Mesenchymal stem cell (in vitro differentiated cells and primary cell): ENCODE measurements around the gene SETD1B.
"Not testable (repeated sequence)": the region's sequence is repeated elsewhere in the genome, so short reads cannot be mapped to it uniquely, and the experiment has no call there.

ENCODE experiments used
- DNase-seq: peaks from one replicate; pipeline ENCODE4 v3.0.0-alpha.2; 2013
- H2AFZ ChIP-seq: one replicate; pipeline ENCODE4 v1.6.1; 2013; ENCODE audit warnings: low read depth, mild to moderate bottlenecking, control low read depth, inconsistent platforms, low read length, moderate library complexity
- H2AK5ac ChIP-seq: 2 replicates; pipeline ENCODE4 v1.6.1; 2013; ENCODE audit warnings: low read length, moderate library complexity, mild to moderate bottlenecking, inconsistent platforms; ENCODE audit not compliant: severe bottlenecking
- H2BK120ac ChIP-seq: one replicate; pipeline ENCODE4 v1.6.1; 2013; ENCODE audit warnings: low read depth, mild to moderate bottlenecking, inconsistent platforms, low read length, moderate library complexity
- H2BK12ac ChIP-seq, 2 experiments: one replicate each; pipeline ENCODE4 v1.6.1; 2013; ENCODE audit warnings: inconsistent platforms in 2 of 2, low read length in 2 of 2, mild to moderate bottlenecking in 2 of 2, moderate library complexity in 2 of 2, control low read depth in 1 of 2
- H2BK15ac ChIP-seq: one replicate; pipeline ENCODE4 v1.6.1; 2013; ENCODE audit warnings: mild to moderate bottlenecking, low read depth, inconsistent platforms; ENCODE audit not compliant: poor library complexity, severe bottlenecking
- H2BK5ac ChIP-seq: 2 replicates; pipeline ENCODE4 v1.6.1; 2013; ENCODE audit warnings: low read depth, mild to moderate bottlenecking, low read length, control low read depth, inconsistent platforms; ENCODE audit not compliant: poor library complexity, severe bottlenecking
- H3K14ac ChIP-seq, 2 experiments: one replicate each; pipeline ENCODE4 v1.6.1; 2013; ENCODE audit warnings: inconsistent platforms in 2 of 2, low read length in 2 of 2, control low read depth in 1 of 2, mild to moderate bottlenecking in 1 of 2, moderate library complexity in 1 of 2
- H3K18ac ChIP-seq, 2 experiments: one replicate each; pipeline ENCODE4 v1.6.1; 2013; ENCODE audit warnings: inconsistent platforms in 2 of 2, low read length in 2 of 2, control low read depth in 1 of 2, low read depth in 1 of 2, mild to moderate bottlenecking in 1 of 2
- H3K23ac ChIP-seq, 2 experiments: one replicate each; pipeline ENCODE4 v1.6.1; 2013; ENCODE audit warnings: inconsistent platforms in 2 of 2, low read length in 2 of 2, mild to moderate bottlenecking in 2 of 2, moderate library complexity in 2 of 2, control low read depth in 1 of 2
- H3K27ac ChIP-seq: 2 replicates; pipeline ENCODE4 v1.5.1; 2013; ENCODE audit warnings: mild to moderate bottlenecking, moderate library complexity, low read length, control low read depth, inconsistent platforms; ENCODE audit not compliant: poor library complexity, severe bottlenecking
- H3K27me3 ChIP-seq, 2 experiments: 2 replicates each; pipeline versions ENCODE4 v1.6.1 to v1.7.0; 2013; ENCODE audit warnings: low read length in 2 of 2, mild to moderate bottlenecking in 2 of 2, moderate library complexity in 2 of 2, control low read depth in 1 of 2, inconsistent platforms in 1 of 2; ENCODE audit not compliant: control insufficient read depth in 1 of 2, insufficient read depth in 1 of 2
- H3K36me3 ChIP-seq, 2 experiments: 2 replicates each; pipeline versions ENCODE4 v1.6.1 to v1.7.0; 2013; ENCODE audit warnings: low read length in 2 of 2, control low read depth in 1 of 2, inconsistent platforms in 1 of 2, low read depth in 1 of 2, mild to moderate bottlenecking in 1 of 2; ENCODE audit not compliant: insufficient read depth in 2 of 2, control insufficient read depth in 1 of 2
- H3K4ac ChIP-seq, 2 experiments: one replicate each; pipeline ENCODE4 v1.6.1; 2013; ENCODE audit warnings: inconsistent platforms in 2 of 2, low read length in 2 of 2, mild to moderate bottlenecking in 2 of 2, moderate library complexity in 2 of 2, control low read depth in 1 of 2, low read depth in 1 of 2
- H3K4me1 ChIP-seq: 2 replicates; pipeline ENCODE4 v1.6.1; 2013; ENCODE audit warnings: low read depth, low read length, control low read depth; ENCODE audit not compliant: control insufficient read depth, insufficient read depth
- H3K4me2 ChIP-seq: 2 replicates; pipeline ENCODE4 v1.6.1; 2013; ENCODE audit warnings: low read length, mild to moderate bottlenecking, inconsistent platforms; ENCODE audit not compliant: poor library complexity, severe bottlenecking
- H3K4me3 ChIP-seq, 2 experiments: 2 replicates each; pipeline versions ENCODE4 v1.5.1 to v1.7.0; 2013; ENCODE audit warnings: low read length in 2 of 2, mild to moderate bottlenecking in 2 of 2, control low read depth in 1 of 2, low read depth in 1 of 2; ENCODE audit not compliant: insufficient read depth in 1 of 2
- H3K79me1 ChIP-seq: replicated peaks from 2 replicates; pipeline ENCODE4 v1.6.1; 2013; ENCODE audit warnings: mild to moderate bottlenecking, control low read depth, low read length, inconsistent platforms; ENCODE audit not compliant: poor library complexity, severe bottlenecking
- H3K9ac ChIP-seq: 2 replicates; pipeline ENCODE4 v1.7.0; 2013; ENCODE audit warnings: mild to moderate bottlenecking, low read length, moderate library complexity
- H3K9me3 ChIP-seq: 2 replicates; pipeline ENCODE4 v1.7.0; 2013; ENCODE audit warnings: mild to moderate bottlenecking, low read length; ENCODE audit not compliant: control insufficient read depth
- H4K8ac ChIP-seq: one replicate; pipeline ENCODE4 v1.6.1; 2013; ENCODE audit warnings: inconsistent platforms, mild to moderate bottlenecking, low read length, moderate library complexity
- H4K91ac ChIP-seq: one replicate; pipeline ENCODE4 v1.6.1; 2013; ENCODE audit warnings: mild to moderate bottlenecking, low read length, inconsistent platforms
- WGBS: methylation state at CpG from one replicate; pipeline ENCODE4 v1.1.7; 2013; ENCODE audit warnings: mixed read lengths; 5-methylcytosine and 5-hydroxymethylcytosine counted together

Gene SETD1B

GRCh38 chr12:121789800-121790728 lies 13.7 kb upstream of the SETD1B start:
- H3K4me3 ChIP-seq, result no peak overlapping the region
- DNase-seq, result peak; percentile 46
- H2AK5ac ChIP-seq, result no peak overlapping the region
- no peak overlapping the region for H2BK5ac ChIP-seq
- WGBS, result 52% methylated on average over 28 of the region's 28 CpGs
- no peak overlapping the region for H3K14ac ChIP-seq
- no peak overlapping the region for H3K27ac ChIP-seq
- no peak overlapping the region for H3K23ac ChIP-seq
- no peak overlapping the region for H2BK120ac ChIP-seq
- peaks cover 29% of the 10 kb centered on the region for H3K79me1 ChIP-seq
- peak overlapping the region; percentile 67 for H4K91ac ChIP-seq
- H3K4ac ChIP-seq, result peak overlapping the region in 1 of 2 experiments; percentile 74
- H3K27me3 ChIP-seq, result no peaks in the 10 kb centered on the region
- H3K36me3 ChIP-seq, result peaks cover under 1 to 33% of the 10 kb centered on the region in 2 experiments
- H3K9me3 ChIP-seq, result no peaks in the 10 kb centered on the region
- H2BK15ac ChIP-seq, result no peak overlapping the region
- no peak overlapping the region for H3K9ac ChIP-seq
- peaks cover 57% of the 10 kb centered on the region for H3K4me1 ChIP-seq
- H3K18ac ChIP-seq, result peak overlapping the region in 1 of 2 experiments; percentile 45
- peak overlapping the region; percentile 36 for H3K4me2 ChIP-seq
- peak overlapping the region; percentile 77 for H4K8ac ChIP-seq
- no peak overlapping the region for H2BK12ac ChIP-seq
- H2AFZ ChIP-seq, result no peak overlapping the region

GRCh38 chr12:121790785-121791184 lies 13.0 kb upstream of the SETD1B start:
- WGBS, result 98% methylated on average over 8 of the region's 8 CpGs
- not testable (repeated sequence) for H3K27me3 ChIP-seq

GRCh38 chr12:121791671-121792551 lies 11.9 kb upstream of the SETD1B start:
- Histone ChIP-seq H2BK12ac (no peak overlapping the region), H3K4me1 (peaks cover 67% of the 10 kb centered on the region), H2AFZ (no peak overlapping the region), H3K9ac (no peak overlapping the region), H2BK120ac (no peak overlapping the region), H3K27ac (no peak overlapping the region), H3K79me1 (peaks cover 34% of the 10 kb centered on the region), H3K9me3 (no peaks in the 10 kb centered on the region), H3K4ac (no peak overlapping the region), H3K14ac (no peak overlapping the region), H2AK5ac (peak overlapping the region; percentile 40), H3K23ac (no peak overlapping the region), H3K4me3 (no peak overlapping the region), H4K8ac (no peak overlapping the region), H3K27me3 (no peaks in the 10 kb centered on the region), H3K18ac (no peak overlapping the region), H3K4me2 (peak overlapping the region; percentile 88), H2BK5ac (no peak overlapping the region), H4K91ac (no peak overlapping the region), H3K36me3 (peaks cover 7 to 44% of the 10 kb centered on the region in 2 experiments), H2BK15ac (peak overlapping the region; percentile 6)
- no peak for DNase-seq
- WGBS, result 89% methylated on average over 14 of the region's 14 CpGs

More at GRCh38 chr12:121790785-121791184, 13.0 kb upstream of the SETD1B start:
- peak overlapping the region; percentile 29 for H4K91ac ChIP-seq
- H3K18ac ChIP-seq, H3K9ac ChIP-seq, H3K23ac ChIP-seq, H2BK12ac ChIP-seq, H2BK120ac ChIP-seq, H3K9me3 ChIP-seq, H3K14ac ChIP-seq, H3K4me3 ChIP-seq, H3K4ac ChIP-seq, H2AK5ac ChIP-seq, H3K27ac ChIP-seq, H2AFZ ChIP-seq, H3K4me2 ChIP-seq, DNase-seq, H2BK15ac ChIP-seq, H4K8ac ChIP-seq, H2BK5ac ChIP-seq: not testable (repeated sequence)
- peaks cover 7 to 40% of the 10 kb centered on the region in 2 experiments for H3K36me3 ChIP-seq
- peaks cover 63% of the 10 kb centered on the region for H3K4me1 ChIP-seq
- H3K79me1 ChIP-seq, result peaks cover 31% of the 10 kb centered on the region
